ENCODE measurements around the gene IRF4.

IRF4 gene

GRCh38 chr6:456358-456867 lies 64.9 kb downstream of the IRF4 start:
- no peaks in the 10 kb centered on the region for H3K4me1 ChIP-seq
- H3K36me3 ChIP-seq, result no peaks in the 10 kb centered on the region
- no peak for DNase-seq
- intact Hi-C loops (cut with DNase I; ENCODE audit: low total_unique reads), result no loop called here
- H3K27me3 ChIP-seq, result peaks cover 0 to 4% of the 10 kb centered on the region in 2 donors
- no peak for TF ChIP-seq CTCF (IDR thresholded peaks at IDR 0.05)
- H3K27ac ChIP-seq, result no peak overlapping the region
- no peaks in the 10 kb centered on the region for H3K9me3 ChIP-seq
- H3K4me3 ChIP-seq, result no peak overlapping the region

- H3K4me3 ChIP-seq, result no peak overlapping the region
- H3K9me3 ChIP-seq, result no peaks in the 10 kb centered on the region
- no peaks in the 10 kb centered on the region for H3K36me3 ChIP-seq
- DNase-seq, result no peak
- intact Hi-C loops (cut with DNase I; ENCODE audit: low total_unique reads), result no loop called here
- H3K27me3 ChIP-seq, result peaks cover 0 to 3% of the 10 kb centered on the region in 2 donors
- H3K4me1 ChIP-seq, result no peaks in the 10 kb centered on the region
- no peak for TF ChIP-seq CTCF (IDR thresholded peaks at IDR 0.05)
- no peak overlapping the region for H3K27ac ChIP-seq
Measured at GRCh38 chr6:456887-457286, 65.3 kb downstream of the IRF4 start.
